HEK293 (cell line): ENCODE data around the gene GPR146.
"Not testable (repeated sequence)": the region's sequence is repeated elsewhere in the genome, so short reads cannot be mapped to it uniquely, and the experiment has no call there.

ENCODE experiments used
- BCL11B ChIP-seq: fragments of 450-650 bp; formaldehyde crosslinking; IDR thresholded peaks from 2 replicates; pipeline ENCODE4 v1.5.1; 2016; ENCODE audit warnings: low read depth, missing biosample characterization, missing genetic modification characterization
- YY2 ChIP-seq: fragments of 450-650 bp; formaldehyde crosslinking; IDR thresholded peaks from 2 replicates; pipeline ENCODE4 v1.5.1; 2016; ENCODE audit warnings: missing biosample characterization, missing genetic modification characterization
- ZNF138 ChIP-seq: fragments of 450-650 bp; formaldehyde crosslinking; IDR thresholded peaks from 2 replicates; pipeline ENCODE4 v1.5.1; 2016; ENCODE audit warnings: missing biosample characterization, missing genetic modification characterization, borderline replicate concordance
- ZNF146 ChIP-seq: fragments of 450-650 bp; formaldehyde crosslinking; IDR thresholded peaks from 2 replicates; pipeline ENCODE4 v1.5.1; 2016; ENCODE audit warnings: missing biosample characterization, missing genetic modification characterization
- ZNF248 ChIP-seq: fragments of 450-650 bp; formaldehyde crosslinking; IDR thresholded peaks from 2 replicates; pipeline ENCODE4 v1.5.1; 2017; ENCODE audit warnings: missing biosample characterization, missing genetic modification characterization
- ZNF558 ChIP-seq: fragments of 450-650 bp; formaldehyde crosslinking; IDR thresholded peaks from 2 replicates; pipeline ENCODE4 v1.5.1; 2016; ENCODE audit warnings: missing biosample characterization, missing genetic modification characterization
- ZNF707 ChIP-seq: fragments of 450-650 bp; formaldehyde crosslinking; IDR thresholded peaks from 2 replicates; pipeline ENCODE4 v1.5.1; 2016; ENCODE audit warnings: missing biosample characterization, missing genetic modification characterization
- TF ChIP-seq, protein P1 (sequence below): fragments of 450-650 bp; formaldehyde crosslinking; IDR thresholded peaks from 2 replicates; pipeline ENCODE4 v1.5.1; 2016; ENCODE audit warnings: missing biosample characterization, missing genetic modification characterization
- TF ChIP-seq, protein P2 (sequence below): fragments of 450-650 bp; formaldehyde crosslinking; IDR thresholded peaks from 2 replicates; pipeline ENCODE4 v1.5.1; 2016; ENCODE audit warnings: missing biosample characterization, missing genetic modification characterization
- TF ChIP-seq, protein P3 (sequence below): fragments of 450-650 bp; formaldehyde crosslinking; IDR thresholded peaks from 2 replicates; pipeline ENCODE4 v1.5.1; 2016; ENCODE audit warnings: missing biosample characterization, missing genetic modification characterization
- TF ChIP-seq, protein P4 (sequence below): fragments of 450-650 bp; formaldehyde crosslinking; IDR thresholded peaks from 2 replicates; pipeline ENCODE4 v1.5.1; 2017; ENCODE audit warnings: missing biosample characterization, missing genetic modification characterization
- TF ChIP-seq, protein P5 (sequence below): fragments of 450-650 bp; formaldehyde crosslinking; IDR thresholded peaks from 2 replicates; pipeline ENCODE4 v1.5.1; 2016; ENCODE audit warnings: missing biosample characterization, missing genetic modification characterization, borderline replicate concordance
- TF ChIP-seq, protein P6 (sequence below): sonication (generic); formaldehyde crosslinking; IDR thresholded peaks from 2 replicates; pipeline ENCODE4 v1.8.1; 2022; ENCODE audit warnings: mild to moderate bottlenecking, moderate library complexity, missing genetic modification reagents

DNA sequence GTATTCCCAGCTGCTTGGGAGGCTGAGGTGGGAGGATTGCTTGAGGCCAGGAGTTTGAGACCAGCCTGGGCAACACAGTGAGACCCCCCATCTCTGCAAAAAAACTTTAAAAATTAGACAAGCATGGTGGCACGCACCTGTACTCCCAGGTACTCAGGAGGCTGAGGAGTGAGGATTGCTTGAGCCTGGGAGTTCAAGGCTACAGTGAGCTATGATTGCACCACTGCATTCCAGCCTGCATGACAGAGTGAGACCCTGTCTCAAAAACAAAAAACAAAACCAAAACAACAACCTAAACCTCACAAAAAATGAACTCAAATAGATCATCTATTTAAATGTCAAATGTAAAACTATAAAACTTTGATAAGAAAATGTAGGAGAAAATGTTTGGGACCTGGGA, 4.1 kb upstream of the GPR146 start:
- TF ChIP-seq, protein P1, sequence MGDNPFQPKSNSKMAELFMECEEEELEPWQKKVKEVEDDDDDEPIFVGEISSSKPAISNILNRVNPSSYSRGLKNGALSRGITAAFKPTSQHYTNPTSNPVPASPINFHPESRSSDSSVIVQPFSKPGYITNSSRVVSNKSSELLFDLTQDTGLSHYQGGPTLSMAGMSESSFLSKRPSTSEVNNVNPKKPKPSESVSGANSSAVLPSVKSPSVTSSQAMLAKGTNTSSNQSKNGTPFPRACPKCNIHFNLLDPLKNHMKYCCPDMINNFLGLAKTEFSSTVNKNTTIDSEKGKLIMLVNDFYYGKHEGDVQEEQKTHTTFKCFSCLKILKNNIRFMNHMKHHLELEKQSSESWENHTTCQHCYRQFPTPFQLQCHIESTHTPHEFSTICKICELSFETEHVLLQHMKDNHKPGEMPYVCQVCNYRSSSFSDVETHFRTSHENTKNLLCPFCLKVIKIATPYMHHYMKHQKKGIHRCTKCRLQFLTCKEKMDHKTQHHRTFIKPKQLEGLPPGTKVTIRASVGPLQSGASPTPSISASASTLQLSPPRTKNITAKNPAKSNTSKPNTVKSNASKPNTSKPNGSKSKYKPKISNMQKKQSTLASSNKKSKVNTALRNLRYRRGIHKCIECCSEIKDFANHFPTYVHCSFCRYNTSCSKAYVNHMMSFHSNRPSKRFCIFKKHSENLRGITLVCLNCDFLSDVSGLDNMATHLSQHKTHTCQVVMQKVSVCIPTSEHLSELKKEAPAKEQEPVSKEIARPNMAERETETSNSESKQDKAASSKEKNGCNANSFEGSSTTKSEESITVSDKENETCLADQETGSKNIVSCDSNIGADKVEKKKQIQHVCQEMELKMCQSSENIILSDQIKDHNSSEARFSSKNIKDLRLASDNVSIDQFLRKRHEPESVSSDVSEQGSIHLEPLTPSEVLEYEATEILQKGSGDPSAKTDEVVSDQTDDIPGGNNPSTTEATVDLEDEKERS (tag by site-specific recombination): not testable (repeated sequence)
- TF ChIP-seq, protein P2, sequence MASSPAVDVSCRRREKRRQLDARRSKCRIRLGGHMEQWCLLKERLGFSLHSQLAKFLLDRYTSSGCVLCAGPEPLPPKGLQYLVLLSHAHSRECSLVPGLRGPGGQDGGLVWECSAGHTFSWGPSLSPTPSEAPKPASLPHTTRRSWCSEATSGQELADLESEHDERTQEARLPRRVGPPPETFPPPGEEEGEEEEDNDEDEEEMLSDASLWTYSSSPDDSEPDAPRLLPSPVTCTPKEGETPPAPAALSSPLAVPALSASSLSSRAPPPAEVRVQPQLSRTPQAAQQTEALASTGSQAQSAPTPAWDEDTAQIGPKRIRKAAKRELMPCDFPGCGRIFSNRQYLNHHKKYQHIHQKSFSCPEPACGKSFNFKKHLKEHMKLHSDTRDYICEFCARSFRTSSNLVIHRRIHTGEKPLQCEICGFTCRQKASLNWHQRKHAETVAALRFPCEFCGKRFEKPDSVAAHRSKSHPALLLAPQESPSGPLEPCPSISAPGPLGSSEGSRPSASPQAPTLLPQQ (tag by site-specific recombination): not testable (repeated sequence)
- TF ChIP-seq, protein P3, sequence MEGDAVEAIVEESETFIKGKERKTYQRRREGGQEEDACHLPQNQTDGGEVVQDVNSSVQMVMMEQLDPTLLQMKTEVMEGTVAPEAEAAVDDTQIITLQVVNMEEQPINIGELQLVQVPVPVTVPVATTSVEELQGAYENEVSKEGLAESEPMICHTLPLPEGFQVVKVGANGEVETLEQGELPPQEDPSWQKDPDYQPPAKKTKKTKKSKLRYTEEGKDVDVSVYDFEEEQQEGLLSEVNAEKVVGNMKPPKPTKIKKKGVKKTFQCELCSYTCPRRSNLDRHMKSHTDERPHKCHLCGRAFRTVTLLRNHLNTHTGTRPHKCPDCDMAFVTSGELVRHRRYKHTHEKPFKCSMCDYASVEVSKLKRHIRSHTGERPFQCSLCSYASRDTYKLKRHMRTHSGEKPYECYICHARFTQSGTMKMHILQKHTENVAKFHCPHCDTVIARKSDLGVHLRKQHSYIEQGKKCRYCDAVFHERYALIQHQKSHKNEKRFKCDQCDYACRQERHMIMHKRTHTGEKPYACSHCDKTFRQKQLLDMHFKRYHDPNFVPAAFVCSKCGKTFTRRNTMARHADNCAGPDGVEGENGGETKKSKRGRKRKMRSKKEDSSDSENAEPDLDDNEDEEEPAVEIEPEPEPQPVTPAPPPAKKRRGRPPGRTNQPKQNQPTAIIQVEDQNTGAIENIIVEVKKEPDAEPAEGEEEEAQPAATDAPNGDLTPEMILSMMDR (tag by site-specific recombination): not testable (repeated sequence)
- not testable (repeated sequence) for TF ChIP-seq ZNF558 (tag by site-specific recombination); ZNF248 (tag by site-specific recombination); YY2 (tag by site-specific recombination); ZNF146; ZNF707 (tag by site-specific recombination); BCL11B (tag by site-specific recombination); ZNF138 (tag by site-specific recombination)
- TF ChIP-seq, protein P4, sequence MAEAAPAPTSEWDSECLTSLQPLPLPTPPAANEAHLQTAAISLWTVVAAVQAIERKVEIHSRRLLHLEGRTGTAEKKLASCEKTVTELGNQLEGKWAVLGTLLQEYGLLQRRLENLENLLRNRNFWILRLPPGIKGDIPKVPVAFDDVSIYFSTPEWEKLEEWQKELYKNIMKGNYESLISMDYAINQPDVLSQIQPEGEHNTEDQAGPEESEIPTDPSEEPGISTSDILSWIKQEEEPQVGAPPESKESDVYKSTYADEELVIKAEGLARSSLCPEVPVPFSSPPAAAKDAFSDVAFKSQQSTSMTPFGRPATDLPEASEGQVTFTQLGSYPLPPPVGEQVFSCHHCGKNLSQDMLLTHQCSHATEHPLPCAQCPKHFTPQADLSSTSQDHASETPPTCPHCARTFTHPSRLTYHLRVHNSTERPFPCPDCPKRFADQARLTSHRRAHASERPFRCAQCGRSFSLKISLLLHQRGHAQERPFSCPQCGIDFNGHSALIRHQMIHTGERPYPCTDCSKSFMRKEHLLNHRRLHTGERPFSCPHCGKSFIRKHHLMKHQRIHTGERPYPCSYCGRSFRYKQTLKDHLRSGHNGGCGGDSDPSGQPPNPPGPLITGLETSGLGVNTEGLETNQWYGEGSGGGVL (tag by site-specific recombination): not testable (repeated sequence)
- TF ChIP-seq, protein P5, sequence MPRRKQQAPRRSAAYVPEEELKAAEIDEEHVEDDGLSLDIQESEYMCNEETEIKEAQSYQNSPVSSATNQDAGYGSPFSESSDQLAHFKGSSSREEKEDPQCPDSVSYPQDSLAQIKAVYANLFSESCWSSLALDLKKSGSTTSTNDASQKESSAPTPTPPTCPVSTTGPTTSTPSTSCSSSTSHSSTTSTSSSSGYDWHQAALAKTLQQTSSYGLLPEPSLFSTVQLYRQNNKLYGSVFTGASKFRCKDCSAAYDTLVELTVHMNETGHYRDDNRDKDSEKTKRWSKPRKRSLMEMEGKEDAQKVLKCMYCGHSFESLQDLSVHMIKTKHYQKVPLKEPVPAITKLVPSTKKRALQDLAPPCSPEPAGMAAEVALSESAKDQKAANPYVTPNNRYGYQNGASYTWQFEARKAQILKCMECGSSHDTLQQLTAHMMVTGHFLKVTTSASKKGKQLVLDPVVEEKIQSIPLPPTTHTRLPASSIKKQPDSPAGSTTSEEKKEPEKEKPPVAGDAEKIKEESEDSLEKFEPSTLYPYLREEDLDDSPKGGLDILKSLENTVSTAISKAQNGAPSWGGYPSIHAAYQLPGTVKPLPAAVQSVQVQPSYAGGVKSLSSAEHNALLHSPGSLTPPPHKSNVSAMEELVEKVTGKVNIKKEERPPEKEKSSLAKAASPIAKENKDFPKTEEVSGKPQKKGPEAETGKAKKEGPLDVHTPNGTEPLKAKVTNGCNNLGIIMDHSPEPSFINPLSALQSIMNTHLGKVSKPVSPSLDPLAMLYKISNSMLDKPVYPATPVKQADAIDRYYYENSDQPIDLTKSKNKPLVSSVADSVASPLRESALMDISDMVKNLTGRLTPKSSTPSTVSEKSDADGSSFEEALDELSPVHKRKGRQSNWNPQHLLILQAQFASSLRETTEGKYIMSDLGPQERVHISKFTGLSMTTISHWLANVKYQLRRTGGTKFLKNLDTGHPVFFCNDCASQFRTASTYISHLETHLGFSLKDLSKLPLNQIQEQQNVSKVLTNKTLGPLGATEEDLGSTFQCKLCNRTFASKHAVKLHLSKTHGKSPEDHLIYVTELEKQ (tag by site-specific recombination): not testable (repeated sequence)
- TF ChIP-seq, protein P6, sequence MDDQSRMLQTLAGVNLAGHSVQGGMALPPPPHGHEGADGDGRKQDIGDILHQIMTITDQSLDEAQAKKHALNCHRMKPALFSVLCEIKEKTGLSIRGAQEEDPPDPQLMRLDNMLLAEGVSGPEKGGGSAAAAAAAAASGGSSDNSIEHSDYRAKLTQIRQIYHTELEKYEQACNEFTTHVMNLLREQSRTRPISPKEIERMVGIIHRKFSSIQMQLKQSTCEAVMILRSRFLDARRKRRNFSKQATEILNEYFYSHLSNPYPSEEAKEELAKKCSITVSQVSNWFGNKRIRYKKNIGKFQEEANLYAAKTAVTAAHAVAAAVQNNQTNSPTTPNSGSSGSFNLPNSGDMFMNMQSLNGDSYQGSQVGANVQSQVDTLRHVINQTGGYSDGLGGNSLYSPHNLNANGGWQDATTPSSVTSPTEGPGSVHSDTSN: not testable (repeated sequence)
